ENCODE results near the gene COBLL1. TPM values are rescaled to one million over a fixed set of nuclear protein-coding genes. Genes with fewer than 3 reads are reported as not detected.

COBLL1 gene
- total RNA-seq, 1 experiment from 2014 or later: 8.0 TPM

DNA sequence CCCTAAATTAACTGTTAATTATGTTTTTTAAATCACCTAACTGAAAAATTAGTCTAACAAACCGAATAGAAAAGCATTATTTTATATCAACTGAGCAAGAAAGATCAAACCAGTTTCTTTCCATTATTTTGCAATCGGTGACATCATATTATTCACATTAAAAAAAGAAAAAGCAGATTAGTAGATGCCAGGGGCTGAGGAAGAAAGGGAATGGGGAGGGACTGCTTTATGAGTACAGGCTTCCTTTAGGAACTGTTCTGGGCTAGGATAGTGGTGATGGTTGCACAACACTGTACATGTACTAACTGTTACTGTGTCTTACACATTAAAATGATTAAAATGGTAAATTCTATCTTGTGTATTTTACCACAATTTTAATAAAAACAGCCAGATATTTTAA is 59.3 kb downstream of the COBLL1 start:
- intact Hi-C loops (cut with micrococcal nuclease; ENCODE audit: unreplicated experiment): no loop called here
- H3K4me3 ChIP-seq: no peak overlapping the region
- no peak overlapping the region for H3K27ac ChIP-seq

DNA sequence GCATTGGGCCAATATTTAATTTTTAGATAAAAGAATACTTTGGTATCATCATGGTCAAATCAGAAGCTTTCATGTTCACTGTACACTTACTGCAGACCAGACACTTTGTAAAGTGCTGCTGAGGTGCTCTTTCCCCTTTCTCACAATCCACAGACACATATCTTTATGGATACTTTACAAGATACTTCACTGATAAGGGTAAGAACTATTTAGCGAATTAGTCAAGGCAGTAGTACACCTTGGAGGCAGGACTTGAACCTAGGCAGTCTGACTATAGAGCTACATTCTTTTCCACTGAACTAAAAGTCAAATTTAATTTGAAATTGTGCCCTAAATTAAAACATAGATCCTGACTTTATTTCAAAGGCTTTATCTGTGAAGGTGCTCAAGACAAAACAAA is 60.2 kb downstream of the COBLL1 start:
- no TSS peak for BruUV-seq (replicated peaks)
- Histone ChIP-seq H3K27ac (no peak overlapping the region), H3K27me3 (ENCODE audit: insufficient read depth, low read depth) (no peaks in the 10 kb centered on the region), H3K9me2 (ENCODE audit: insufficient read depth) (no peaks in the 10 kb centered on the region), H3K4me3 (no peak overlapping the region), H3K36me3 (ENCODE audit: low read depth) (no peaks in the 10 kb centered on the region), H3F3A (ENCODE audit: insufficient read depth, low read depth) (no peaks in the 10 kb centered on the region), H3K4me2 (no peak overlapping the region), H3K4me1 (replicated peaks; ENCODE audit: insufficient read depth) (no peaks in the 10 kb centered on the region), H4K20me1 (ENCODE audit: insufficient read depth) (no peaks in the 10 kb centered on the region), H2AFZ (no peak overlapping the region), H3K79me2 (ENCODE audit: low read depth) (no peaks in the 10 kb centered on the region), H3K9me3 (ENCODE audit: insufficient read depth, low read depth) (no peaks in the 10 kb centered on the region)
- TF ChIP-seq, protein P1, sequence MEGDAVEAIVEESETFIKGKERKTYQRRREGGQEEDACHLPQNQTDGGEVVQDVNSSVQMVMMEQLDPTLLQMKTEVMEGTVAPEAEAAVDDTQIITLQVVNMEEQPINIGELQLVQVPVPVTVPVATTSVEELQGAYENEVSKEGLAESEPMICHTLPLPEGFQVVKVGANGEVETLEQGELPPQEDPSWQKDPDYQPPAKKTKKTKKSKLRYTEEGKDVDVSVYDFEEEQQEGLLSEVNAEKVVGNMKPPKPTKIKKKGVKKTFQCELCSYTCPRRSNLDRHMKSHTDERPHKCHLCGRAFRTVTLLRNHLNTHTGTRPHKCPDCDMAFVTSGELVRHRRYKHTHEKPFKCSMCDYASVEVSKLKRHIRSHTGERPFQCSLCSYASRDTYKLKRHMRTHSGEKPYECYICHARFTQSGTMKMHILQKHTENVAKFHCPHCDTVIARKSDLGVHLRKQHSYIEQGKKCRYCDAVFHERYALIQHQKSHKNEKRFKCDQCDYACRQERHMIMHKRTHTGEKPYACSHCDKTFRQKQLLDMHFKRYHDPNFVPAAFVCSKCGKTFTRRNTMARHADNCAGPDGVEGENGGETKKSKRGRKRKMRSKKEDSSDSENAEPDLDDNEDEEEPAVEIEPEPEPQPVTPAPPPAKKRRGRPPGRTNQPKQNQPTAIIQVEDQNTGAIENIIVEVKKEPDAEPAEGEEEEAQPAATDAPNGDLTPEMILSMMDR (conservative IDR thresholded peaks at IDR 0.05): no peak
- no peak for TF ChIP-seq EZH2 (IDR thresholded peaks at IDR 0.05; ENCODE audit: low read depth)
- DNase-seq: no peak
- intact Hi-C loops (cut with micrococcal nuclease; ENCODE audit: unreplicated experiment): no loop called here
- ChIA-PET CTCF (no interaction called here), POLR2A (ENCODE audit: unreplicated experiment) (no interaction called here)

More for the DNA sequence above, 59.3 kb downstream of the COBLL1 start:
- POLR2A ChIA-PET (ENCODE audit: unreplicated experiment): no interaction called here
- Histone ChIP-seq H3K27me3 (ENCODE audit: insufficient read depth, low read depth) (no peaks in the 10 kb centered on the region), H3K79me2 (ENCODE audit: low read depth) (no peaks in the 10 kb centered on the region), H3K4me1 (replicated peaks; ENCODE audit: insufficient read depth) (no peaks in the 10 kb centered on the region), H3F3A (ENCODE audit: insufficient read depth, low read depth) (no peaks in the 10 kb centered on the region), H4K20me1 (ENCODE audit: insufficient read depth) (no peaks in the 10 kb centered on the region), H3K9me2 (ENCODE audit: insufficient read depth) (no peaks in the 10 kb centered on the region), H2AFZ (no peak overlapping the region), H3K36me3 (ENCODE audit: low read depth) (no peaks in the 10 kb centered on the region), H3K4me2 (no peak overlapping the region), H3K9me3 (ENCODE audit: insufficient read depth, low read depth) (no peaks in the 10 kb centered on the region)
- CTCF ChIA-PET: no interaction called here
- DNase-seq: no peak
- no peak for TF ChIP-seq EZH2 (IDR thresholded peaks at IDR 0.05; ENCODE audit: low read depth)
- TF ChIP-seq, protein P1 (conservative IDR thresholded peaks at IDR 0.05): no peak
- BruUV-seq (replicated peaks): no TSS peak

DNA sequence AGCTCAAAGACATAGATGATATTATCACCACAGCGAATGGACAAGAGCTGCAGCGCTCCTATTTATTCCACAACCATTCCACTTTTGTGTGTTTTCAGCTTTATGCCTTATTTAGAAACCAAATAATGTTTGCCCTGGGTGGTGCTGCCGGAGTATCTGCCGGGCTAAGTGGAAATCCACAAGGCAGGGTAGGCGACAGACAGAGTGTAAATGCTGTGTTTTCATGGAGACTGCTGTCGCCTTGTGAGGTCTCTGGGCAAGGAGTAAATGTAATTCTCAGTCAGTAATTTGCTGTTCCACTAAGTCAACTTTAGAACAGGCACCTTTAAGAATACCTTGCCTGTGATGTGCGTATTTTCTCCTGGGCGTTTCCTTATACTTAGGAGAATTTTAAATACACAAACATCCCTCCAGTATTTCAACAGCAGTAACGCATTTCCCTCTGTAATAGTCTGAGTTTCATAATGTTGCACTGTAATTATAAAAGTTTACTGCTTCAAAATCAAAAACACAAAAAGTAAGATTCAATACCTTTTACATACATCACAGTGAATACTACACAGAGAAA is 60.9 kb downstream of the COBLL1 start:
- no peaks in the 10 kb centered on the region for H3K79me2 ChIP-seq (ENCODE audit: low read depth)
- no peaks in the 10 kb centered on the region for H3K9me3 ChIP-seq (ENCODE audit: insufficient read depth, low read depth)
- H3K4me1 ChIP-seq (replicated peaks; ENCODE audit: insufficient read depth): no peaks in the 10 kb centered on the region
- no peaks in the 10 kb centered on the region for H3K9me2 ChIP-seq (ENCODE audit: insufficient read depth)
- no peaks in the 10 kb centered on the region for H3K27me3 ChIP-seq (ENCODE audit: insufficient read depth, low read depth)
- no peaks in the 10 kb centered on the region for H3F3A ChIP-seq (ENCODE audit: insufficient read depth, low read depth)
- ChIA-PET POLR2A (ENCODE audit: unreplicated experiment) (no interaction called here), CTCF (no interaction called here)
- no peak overlapping the region for H3K4me3 ChIP-seq
- no peaks in the 10 kb centered on the region for H3K36me3 ChIP-seq (ENCODE audit: low read depth)
- H2AFZ ChIP-seq: no peak overlapping the region
- intact Hi-C loops (cut with micrococcal nuclease; ENCODE audit: unreplicated experiment): no loop called here
- no peaks in the 10 kb centered on the region for H4K20me1 ChIP-seq (ENCODE audit: insufficient read depth)
- no peak overlapping the region for H3K4me2 ChIP-seq
- H3K27ac ChIP-seq: no peak overlapping the region
- BruUV-seq (replicated peaks): no TSS peak
- no peak for DNase-seq
- TF ChIP-seq, protein P1 (conservative IDR thresholded peaks at IDR 0.05): no peak
- TF ChIP-seq EZH2 (IDR thresholded peaks at IDR 0.05; ENCODE audit: low read depth): no peak
